ENCODE measurements around the gene PLEKHG4. TPM values are rescaled to one million over a fixed set of nuclear protein-coding genes. Genes with fewer than 3 reads are reported as not detected.

The PLEKHG4 gene
- total and polyA plus RNA-seq, 9 of the 15 experiments (the other 6 are each of a cell fraction or from before 2014, with no cell fraction given) = 3.7 to 36.8 (median 17.9) TPM

GRCh38 chr16:67279296-67280089, at the start of gene PLEKHG4 (continued):
- TF ChIP-seq RREB1 (CRISPR knock-in tag; IDR thresholded peaks at IDR 0.05) (no peak), KLF1 (tag; IDR thresholded peaks at IDR 0.05) (0 out of 2 replicates have a peak, but pooled peaks have one; percentile 60), SMAD4 (CRISPR knock-in tag; conservative IDR thresholded peaks at IDR 0.05) (peak; percentile 88), SMARCE1 (IDR thresholded peaks at IDR 0.05) (no peak), CTCFL (IDR thresholded peaks at IDR 0.05; ENCODE audit: borderline replicate concordance, insufficient read depth, low read depth, low read length, poor library complexity, severe bottlenecking) (peak; percentile 96), DACH1 (IDR thresholded peaks at IDR 0.05; ENCODE audit: partially characterized antibody) (peak; percentile 23), SLC30A9 (CRISPR knock-in tag; IDR thresholded peaks at IDR 0.05) (peak; percentile 48; the same call in 1 of the 2 replicates), FOSL1 (tag; conservative IDR thresholded peaks at IDR 0.05) (peak; percentile 47; the same call in 1 of the 2 replicates), DMBX1 (CRISPR knock-in tag; IDR thresholded peaks at IDR 0.05; ENCODE audit: borderline replicate concordance) (peak; percentile 65; the same call in 1 of the 2 replicates), SIRT6 (IDR thresholded peaks at IDR 0.05; ENCODE audit: low read depth, low read length) (no peak), SIX5 (IDR thresholded peaks at IDR 0.05; ENCODE audit: borderline replicate concordance in 1 of 2, insufficient read depth in 1 of 2, low read depth in 1 of 2, low read length in 2 of 2) (0 out of 4 replicates have a peak, but pooled peaks of 1 of the 2 experiments have one; percentile 6), PBX2 (CRISPR knock-in tag; IDR thresholded peaks at IDR 0.05; ENCODE audit: low read depth) (no peak), PBX2 (tag; conservative IDR thresholded peaks at IDR 0.05; ENCODE audit: low read depth) (no peak), CHCHD3 (CRISPR knock-in tag; IDR thresholded peaks at IDR 0.05) (no peak), ZNF311 (CRISPR knock-in tag; IDR thresholded peaks at IDR 0.05) (0 out of 2 replicates have a peak, but pooled peaks have one; percentile 41)
